Neural crest cell (in vitro differentiated cells): ENCODE measurements around the gene LGI1. TPM values are rescaled to one million over a fixed set of nuclear protein-coding genes. Genes with fewer than 3 reads are reported as not detected.

Experiments
- DNase-seq: peaks from one replicate; pipeline ENCODE4 v3.0.0; 2021; ENCODE audit warnings: low read depth, mixed read lengths, low spot score
- H3K27ac Mint-ChIP-seq: one replicate; pipeline ENCODE4 v1.8.0; 2021; ENCODE audit warnings: mild to moderate bottlenecking, mixed read lengths; ENCODE audit not compliant: unreplicated experiment
- H3K27me3 Mint-ChIP-seq: 2 replicates; pipeline ENCODE4 v1.8.0; 2021; ENCODE audit warnings: low read depth, mild to moderate bottlenecking, mixed read lengths
- H3K36me3 Mint-ChIP-seq: 2 replicates; pipeline ENCODE4 v1.8.0; 2021; ENCODE audit warnings: low read depth, mild to moderate bottlenecking, mixed read lengths
- H3K4me1 Mint-ChIP-seq: 2 replicates; pipeline ENCODE4 v1.8.0; 2021; ENCODE audit warnings: mixed read lengths
- H3K4me3 Mint-ChIP-seq: one replicate; pipeline ENCODE4 v1.8.0; 2021; ENCODE audit warnings: mild to moderate bottlenecking, mixed read lengths
- H3K9me3 Mint-ChIP-seq: 2 replicates; pipeline ENCODE4 v1.8.0; 2021; ENCODE audit warnings: mixed read lengths
- total RNA-seq: library from RNA; stranded (reverse); gene quantifications from 2 replicates; pipeline ENCODE4 v1.2.1, GENCODE V29; 2021
- TF ChIP-seq, protein P1 (sequence below): fragments of 200-600 bp; sonication (generic); conservative IDR thresholded peaks from 2 replicates; pipeline ENCODE4 v1.5.0; 2021; ENCODE audit warnings: antibody characterized with exemption, mild to moderate bottlenecking

LGI1 gene
- total RNA-seq, 1 donor from 2014 or later, result 22.6 TPM

GRCh38 chr10:93768892-93769291 lies 11.2 kb downstream of the LGI1 start:
- peaks cover 42% of the 10 kb centered on the region for H3K4me1 Mint-ChIP-seq
- no peaks in the 10 kb centered on the region for H3K27me3 Mint-ChIP-seq
- peaks cover 10% of the 10 kb centered on the region for H3K36me3 Mint-ChIP-seq
- TF ChIP-seq, protein P1, sequence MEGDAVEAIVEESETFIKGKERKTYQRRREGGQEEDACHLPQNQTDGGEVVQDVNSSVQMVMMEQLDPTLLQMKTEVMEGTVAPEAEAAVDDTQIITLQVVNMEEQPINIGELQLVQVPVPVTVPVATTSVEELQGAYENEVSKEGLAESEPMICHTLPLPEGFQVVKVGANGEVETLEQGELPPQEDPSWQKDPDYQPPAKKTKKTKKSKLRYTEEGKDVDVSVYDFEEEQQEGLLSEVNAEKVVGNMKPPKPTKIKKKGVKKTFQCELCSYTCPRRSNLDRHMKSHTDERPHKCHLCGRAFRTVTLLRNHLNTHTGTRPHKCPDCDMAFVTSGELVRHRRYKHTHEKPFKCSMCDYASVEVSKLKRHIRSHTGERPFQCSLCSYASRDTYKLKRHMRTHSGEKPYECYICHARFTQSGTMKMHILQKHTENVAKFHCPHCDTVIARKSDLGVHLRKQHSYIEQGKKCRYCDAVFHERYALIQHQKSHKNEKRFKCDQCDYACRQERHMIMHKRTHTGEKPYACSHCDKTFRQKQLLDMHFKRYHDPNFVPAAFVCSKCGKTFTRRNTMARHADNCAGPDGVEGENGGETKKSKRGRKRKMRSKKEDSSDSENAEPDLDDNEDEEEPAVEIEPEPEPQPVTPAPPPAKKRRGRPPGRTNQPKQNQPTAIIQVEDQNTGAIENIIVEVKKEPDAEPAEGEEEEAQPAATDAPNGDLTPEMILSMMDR, result no peak
- no peaks in the 10 kb centered on the region for H3K9me3 Mint-ChIP-seq
- no peak overlapping the region for H3K4me3 Mint-ChIP-seq
- no peak for DNase-seq
- H3K27ac Mint-ChIP-seq, result no peak overlapping the region

DNA sequence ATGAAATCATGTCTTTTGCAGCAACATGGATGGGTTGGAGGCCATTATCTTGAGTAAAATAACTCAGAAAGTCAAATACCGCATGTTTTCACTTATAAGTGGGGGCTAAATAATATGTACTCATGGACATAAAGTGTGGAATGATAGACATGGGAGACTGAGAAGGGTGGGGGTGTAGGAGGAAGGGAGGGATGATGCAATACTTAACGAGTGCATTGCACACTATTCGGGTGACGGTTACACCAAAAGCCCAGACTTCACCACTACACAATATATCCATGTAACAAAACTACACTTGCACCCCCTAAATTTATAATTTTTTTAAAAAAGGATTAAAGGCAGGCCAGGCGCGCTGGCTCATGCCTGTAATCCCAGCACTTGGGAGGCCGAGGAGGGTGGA lies 13.6 kb downstream of the LGI1 start:
- H3K9me3 Mint-ChIP-seq, result no peaks in the 10 kb centered on the region
- no peak overlapping the region for H3K4me3 Mint-ChIP-seq
- H3K4me1 Mint-ChIP-seq, result peaks cover 45% of the 10 kb centered on the region
- peaks cover 10% of the 10 kb centered on the region for H3K36me3 Mint-ChIP-seq
- H3K27ac Mint-ChIP-seq, result no peak overlapping the region
- TF ChIP-seq, protein P1, result no peak
- no peaks in the 10 kb centered on the region for H3K27me3 Mint-ChIP-seq
- DNase-seq, result no peak

DNA sequence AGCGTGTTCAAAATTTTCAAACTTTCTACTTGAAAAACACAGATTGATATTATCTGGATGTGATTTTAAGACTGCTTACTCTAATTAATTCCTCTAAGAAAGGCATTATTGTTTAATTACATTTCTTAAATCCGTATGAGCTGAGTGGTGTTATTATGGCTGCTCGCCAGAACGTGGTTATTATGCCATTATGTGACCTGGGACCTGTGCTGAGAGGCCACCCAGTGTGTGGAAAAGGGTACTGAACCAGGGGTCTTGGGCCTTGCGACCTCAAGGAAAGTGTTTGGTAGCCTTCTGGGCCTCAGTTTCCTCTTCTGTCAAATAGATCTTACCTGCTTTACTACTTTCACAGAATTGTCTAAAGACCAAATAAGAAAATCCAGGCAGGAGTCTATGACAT lies 15.4 kb downstream of the LGI1 start:
- Mint-ChIP-seq H3K4me3 (no peak overlapping the region), H3K4me1 (peaks cover 39% of the 10 kb centered on the region), H3K36me3 (peaks cover 6% of the 10 kb centered on the region), H3K27ac (no peak overlapping the region), H3K27me3 (no peaks in the 10 kb centered on the region), H3K9me3 (no peaks in the 10 kb centered on the region)
- TF ChIP-seq, protein P1, result no peak
- DNase-seq, result no peak

DNA sequence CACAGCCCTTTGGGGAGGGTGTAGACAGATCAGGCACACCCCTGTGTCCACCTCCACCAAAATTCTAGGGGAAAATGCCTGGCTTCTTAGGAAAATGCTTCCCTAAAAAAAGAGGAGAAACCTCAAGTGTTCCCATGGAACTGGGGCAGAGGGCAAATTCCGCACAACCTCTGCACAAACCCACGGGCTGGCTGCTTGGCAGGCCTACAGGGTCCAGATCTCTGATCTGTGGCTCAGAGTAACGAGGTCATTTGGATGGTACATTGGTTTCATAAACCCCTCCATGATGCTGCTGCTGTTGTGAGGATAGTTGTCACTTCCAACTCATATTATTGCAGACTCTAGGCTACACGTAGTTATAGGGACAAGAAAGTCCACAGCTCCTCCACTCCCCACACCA lies 16.0 kb downstream of the LGI1 start:
- Mint-ChIP-seq H3K27ac (no peak overlapping the region), H3K4me1 (peaks cover 40% of the 10 kb centered on the region), H3K36me3 (peaks cover 8% of the 10 kb centered on the region), H3K4me3 (no peak overlapping the region), H3K27me3 (no peaks in the 10 kb centered on the region), H3K9me3 (no peaks in the 10 kb centered on the region)
- no peak for DNase-seq
- TF ChIP-seq, protein P1, result no peak

DNA sequence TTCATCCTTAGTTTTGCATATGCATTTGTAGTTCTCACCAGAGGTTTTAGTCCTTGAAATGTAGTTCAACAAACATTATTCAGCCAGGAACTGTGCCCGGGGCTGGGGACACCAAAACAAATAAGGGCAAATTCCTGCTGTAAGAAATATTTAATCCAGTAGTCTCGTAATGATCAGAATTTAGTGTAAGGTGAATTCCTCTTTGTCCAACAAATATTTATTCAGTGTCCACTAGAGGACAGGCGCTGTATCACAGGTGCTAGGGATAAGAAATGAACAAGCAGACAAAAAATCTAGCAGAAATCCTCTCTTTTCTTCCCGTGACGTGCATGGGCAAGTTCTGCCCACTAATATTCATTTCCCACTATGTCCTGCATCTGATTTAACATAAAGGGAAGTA lies 17.6 kb downstream of the LGI1 start:
- H3K4me1 Mint-ChIP-seq, result peaks cover 27% of the 10 kb centered on the region
- TF ChIP-seq, protein P1, result no peak
- peaks cover 8% of the 10 kb centered on the region for H3K36me3 Mint-ChIP-seq
- no peak for DNase-seq
- no peak overlapping the region for H3K27ac Mint-ChIP-seq
- no peaks in the 10 kb centered on the region for H3K27me3 Mint-ChIP-seq
- no peaks in the 10 kb centered on the region for H3K9me3 Mint-ChIP-seq
- H3K4me3 Mint-ChIP-seq, result no peak overlapping the region

GRCh38 chr10:93777092-93777491 lies 19.4 kb downstream of the LGI1 start:
- DNase-seq, result no peak
- no peak overlapping the region for H3K4me3 Mint-ChIP-seq
- peaks cover 8% of the 10 kb centered on the region for H3K36me3 Mint-ChIP-seq
- no peaks in the 10 kb centered on the region for H3K9me3 Mint-ChIP-seq
- peaks cover 24% of the 10 kb centered on the region for H3K4me1 Mint-ChIP-seq
- TF ChIP-seq, protein P1, result no peak
- no peak overlapping the region for H3K27ac Mint-ChIP-seq
- no peaks in the 10 kb centered on the region for H3K27me3 Mint-ChIP-seq
